Measurements from ENCODE around the gene CHCT1.
A peak's percentile ranks its signal among the peaks of the same experiment; 100 is the strongest.
"Not testable (repeated sequence)": the region's sequence is repeated elsewhere in the genome, so short reads cannot be mapped to it uniquely, and the experiment has no call there.

Gene CHCT1

GRCh38 chr17:60422162-60422665 is at the start of gene CHCT1:
TSS of gene CHCT1 (plus strand) at chr17:60422489. CDS start at chr17:60422593, 104 bp downstream.
- no peak for DNase-seq

GRCh38 chr17:60372790-60373483 is 49.4 kb upstream of the CHCT1 start:
- no peak for DNase-seq

GRCh38 chr17:60378187-60378586 is 44.1 kb upstream of the CHCT1 start:
- DNase-seq = not testable (repeated sequence)

- not testable (repeated sequence) for DNase-seq
These were observed 42.8 kb upstream of the CHCT1 start for GRCh38 chr17:60379461-60379860.

DNA sequence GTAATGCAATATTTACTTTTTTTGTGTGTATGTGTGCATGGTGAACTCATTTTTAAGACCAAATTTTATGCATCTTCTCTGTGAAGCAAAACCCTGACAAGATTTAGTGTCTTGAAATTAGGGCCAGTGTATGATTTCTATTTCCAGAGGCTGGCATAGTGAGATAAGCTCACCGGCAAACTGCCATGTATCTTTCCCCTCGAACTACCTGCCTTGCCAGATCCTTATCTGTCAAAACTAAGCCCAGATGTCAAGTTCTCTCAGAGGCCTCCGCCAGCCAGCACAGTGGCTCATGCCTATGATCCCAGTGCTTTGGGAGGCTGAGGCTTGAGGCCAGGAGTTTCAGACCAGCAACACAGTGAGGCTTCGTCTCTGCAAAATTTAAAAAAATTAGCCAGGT is 40.3 kb upstream of the CHCT1 start:
- DNase-seq = no peak

DNA sequence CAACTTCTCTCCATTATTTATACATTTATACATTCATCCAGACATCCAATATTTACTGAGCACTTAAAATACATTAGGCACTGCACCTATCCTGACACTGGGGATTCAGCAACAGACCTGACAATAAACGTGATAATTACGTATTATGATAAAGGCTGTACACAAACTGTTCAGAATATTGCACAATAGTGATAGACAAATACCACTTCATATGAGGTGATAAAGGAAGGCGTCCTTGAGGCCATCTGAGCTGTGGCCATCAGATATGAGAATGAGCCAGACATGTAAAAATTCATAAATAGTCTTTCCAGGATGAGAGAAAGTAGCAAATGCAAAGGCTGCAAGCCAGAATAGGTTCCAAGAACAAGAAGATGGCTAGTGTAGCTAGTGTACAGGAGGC is 38.9 kb upstream of the CHCT1 start:
- DNase-seq = peak in 1 of 2 experiments; percentile 64

DNA sequence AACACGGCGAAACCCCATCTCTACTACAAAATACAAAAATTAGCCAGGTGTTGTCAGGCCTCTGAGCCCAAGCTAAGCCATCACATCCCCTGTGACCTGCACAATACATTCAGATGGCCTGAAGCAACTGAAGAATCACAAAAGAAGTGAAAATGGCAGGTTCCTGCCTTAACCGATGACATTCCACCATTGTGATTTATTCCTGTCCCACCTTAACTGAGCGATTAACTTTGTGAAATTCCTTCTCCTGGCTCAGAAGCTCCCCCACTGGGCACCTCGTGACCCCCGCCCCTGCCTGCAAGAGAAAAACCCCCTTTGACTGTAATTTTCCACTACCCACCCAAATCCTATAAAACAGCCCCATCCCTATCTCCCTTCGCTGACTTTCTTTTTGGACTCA is 37.4 kb upstream of the CHCT1 start:
- not testable (repeated sequence) for DNase-seq

DNA sequence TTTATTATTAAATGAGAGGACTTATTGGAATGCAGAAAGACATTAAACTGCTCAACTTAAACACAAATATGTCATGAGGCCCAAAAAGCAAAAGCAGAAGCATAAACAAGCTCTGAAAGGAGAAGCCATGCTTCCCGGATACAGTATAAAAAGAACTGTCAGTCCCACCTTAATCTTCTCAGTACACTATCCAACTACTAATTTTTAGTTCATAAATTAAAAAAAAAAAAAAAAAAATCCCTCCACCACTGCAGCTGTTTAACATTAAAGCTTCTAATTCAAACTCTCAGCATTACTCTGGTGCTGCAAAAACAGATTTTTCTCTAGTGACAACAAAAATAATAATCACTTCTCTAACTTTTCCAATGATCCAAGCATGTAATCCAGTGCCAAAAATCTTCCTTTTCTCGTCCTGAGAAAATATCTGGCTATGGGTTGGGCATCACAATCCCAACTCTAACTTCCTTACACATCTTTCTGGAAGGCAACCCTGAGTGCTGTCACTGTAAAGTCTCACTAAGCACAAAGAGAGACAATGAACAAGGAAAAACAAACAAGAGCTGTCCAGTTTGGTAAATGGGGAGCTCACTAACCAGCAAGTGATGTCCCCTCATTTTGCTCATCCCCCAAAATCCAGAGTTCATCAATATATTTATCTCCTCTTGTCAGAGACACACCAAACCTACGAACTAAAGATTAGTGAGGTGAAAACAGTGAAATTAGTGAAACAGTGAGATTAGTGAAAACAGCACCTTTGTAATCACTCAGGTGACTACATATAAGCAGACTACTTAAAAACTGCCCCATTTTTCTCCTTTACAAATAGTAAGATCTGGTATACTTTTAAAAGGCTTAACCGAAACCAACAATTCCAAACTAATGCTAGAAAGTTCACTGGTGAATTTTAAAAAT is 35.9 kb upstream of the CHCT1 start:
- DNase-seq = no peak

- no peak for DNase-seq
These were observed 34.6 kb upstream of the CHCT1 start for GRCh38 chr17:60387666-60388065.

GRCh38 chr17:60388742-60389141 is 33.5 kb upstream of the CHCT1 start:
- DNase-seq = no peak

DNA sequence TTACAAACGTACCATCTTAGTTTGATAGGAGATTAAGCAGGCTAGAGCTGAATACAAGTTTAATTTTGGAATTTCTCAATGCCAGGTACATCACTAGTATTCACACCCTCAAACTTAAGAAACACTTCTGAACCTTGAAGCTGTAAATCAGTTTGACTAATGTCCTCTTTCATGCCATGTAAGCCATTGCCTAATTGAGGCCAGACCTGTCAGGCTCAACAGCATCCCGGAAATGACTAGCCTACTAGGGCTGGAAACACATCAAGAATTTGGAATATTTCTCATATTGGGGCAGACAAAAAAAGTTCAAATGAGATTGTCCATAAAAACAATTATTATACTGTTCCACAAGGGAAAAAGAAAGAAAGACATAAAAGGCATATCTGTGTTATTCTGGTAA is 32.1 kb upstream of the CHCT1 start:
- no peak for DNase-seq

- peak; percentile 15 to 58 for DNase-seq
These were observed 31.3 kb upstream of the CHCT1 start for GRCh38 chr17:60390925-60391470.

- no peak for DNase-seq
These were observed 30.7 kb upstream of the CHCT1 start for GRCh38 chr17:60391471-60392041.

- peak; percentile 99 for DNase-seq
These were observed 30.0 kb upstream of the CHCT1 start, which contains the start of gene USP32 for GRCh38 chr17:60392042-60392844. TSS of gene USP32 (minus strand) at chr17:60392133. CDS start at chr17:60391939, 194 bp downstream.

DNA sequence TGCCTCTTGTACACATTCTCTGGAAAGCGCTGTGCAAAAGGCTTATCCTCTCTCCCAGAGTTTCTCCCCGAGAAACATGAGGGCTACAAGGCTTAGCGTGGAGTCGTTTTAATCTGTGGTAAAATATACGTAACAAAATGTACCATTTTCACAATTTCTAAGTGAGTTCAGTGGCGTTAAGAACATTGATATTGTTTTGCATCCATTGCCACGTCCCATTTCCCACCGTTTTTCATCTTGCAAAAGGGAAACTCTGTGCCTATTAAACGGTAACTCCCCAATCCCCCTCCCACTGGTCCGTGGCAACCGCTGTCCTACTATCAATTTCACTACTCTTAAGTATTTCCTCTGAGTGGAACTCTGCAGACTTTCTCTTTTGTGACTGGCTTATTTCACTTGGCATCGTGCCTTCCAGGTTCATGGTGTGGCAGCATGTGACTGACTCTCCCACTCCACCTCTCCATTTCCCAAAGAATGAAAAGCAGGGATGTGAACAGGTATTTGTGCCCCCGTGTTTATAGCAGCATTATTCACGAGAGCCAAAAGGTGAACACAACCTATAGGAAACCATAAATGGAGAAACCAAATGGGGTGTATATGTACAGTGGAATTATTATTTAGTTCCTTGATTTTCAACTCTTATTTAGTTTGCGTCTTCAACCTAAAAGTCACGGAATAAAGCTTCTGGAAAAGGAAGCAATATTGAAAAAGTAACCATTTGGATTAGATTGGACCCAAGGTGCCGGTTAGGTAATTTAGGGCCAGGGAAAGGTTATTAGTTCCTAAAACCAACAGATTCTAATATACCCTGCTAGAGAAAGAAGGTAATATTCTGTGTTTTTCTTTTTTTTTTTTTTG is 29.2 kb upstream of the CHCT1 start:
- DNase-seq = peak; percentile 64 to 87

GRCh38 chr17:60393840-60394723 is 28.2 kb upstream of the CHCT1 start:
- DNase-seq = no peak

GRCh38 chr17:60395508-60396065 is 26.7 kb upstream of the CHCT1 start:
- DNase-seq = no peak

- DNase-seq = no peak
These were observed 25.9 kb upstream of the CHCT1 start for GRCh38 chr17:60396412-60396811.

DNA sequence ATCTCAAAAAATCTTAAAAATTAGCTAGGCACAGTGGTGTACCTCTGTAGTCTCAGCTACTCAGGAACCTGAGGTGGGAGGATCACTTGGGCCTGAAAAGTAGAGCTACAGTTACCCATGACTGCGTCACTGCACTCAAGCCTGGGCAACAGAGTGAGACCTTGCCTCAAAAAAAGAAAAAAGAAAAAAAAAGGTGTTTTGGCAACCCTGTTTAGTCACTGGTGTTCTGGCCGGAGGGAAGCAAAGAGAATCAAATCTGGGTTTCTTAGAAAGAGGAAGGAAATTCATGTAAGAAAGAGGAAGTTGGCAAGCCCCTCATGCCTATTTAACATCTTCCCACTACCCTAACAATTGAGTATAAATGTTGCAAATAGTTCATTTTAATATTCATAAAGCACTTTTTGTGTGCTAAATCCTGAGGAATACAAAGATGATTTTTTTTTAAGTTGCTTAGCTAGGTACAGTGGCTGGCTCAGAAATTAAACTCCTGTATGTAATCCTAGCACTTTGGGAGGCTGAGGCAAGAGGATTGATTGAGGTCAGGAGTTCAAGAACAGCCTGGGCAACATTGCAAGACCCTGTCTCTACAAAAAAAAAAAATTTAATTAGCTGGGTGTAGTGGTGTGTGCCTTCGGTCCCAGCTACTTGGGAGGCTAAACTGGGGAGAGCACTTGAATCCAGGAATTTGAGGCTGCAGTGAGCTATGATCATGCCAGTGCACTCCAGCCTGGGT is 23.9 kb upstream of the CHCT1 start:
- DNase-seq = no peak

Measured in NCI-H2081 (cell line).